Stomach (tissue), 4 donors: Measurements from ENCODE around the gene BCO1.

Source experiments
- CTCF ChIP-seq, 7 experiments: fragments of 450-650 bp in 4 of 7; fragments of 200-600 bp in 3 of 7; sonication (generic) in 3 of 7; IDR thresholded peaks; one replicate each; pipeline ENCODE4 v1.5.1; 2016 to 2019; ENCODE audit warnings: antibody characterized with exemption in 7 of 7, control low read depth in 2 of 7, mild to moderate bottlenecking in 1 of 7
- EP300 ChIP-seq: sonication (generic); formaldehyde crosslinking; IDR thresholded peaks from one replicate; pipeline ENCODE4 v1.6.1; 2017; ENCODE audit warnings: antibody characterized with exemption
- POLR2A ChIP-seq, 4 donors: fragments of 450-650 bp; IDR thresholded peaks; one replicate each; pipeline ENCODE4 v1.6.1; 2016; ENCODE audit warnings: antibody characterized with exemption in 4 of 4, control low read depth in 2 of 4, mild to moderate bottlenecking in 1 of 4, moderate library complexity in 1 of 4
- POLR2AphosphoS5 ChIP-seq, 3 donors: sonication (generic); formaldehyde crosslinking; IDR thresholded peaks; one replicate each; pipeline ENCODE4 v1.6.1; 2016; ENCODE audit warnings: antibody characterized with exemption in 3 of 3

GRCh38 chr16:81210807-81211206, 27.7 kb upstream of the BCO1 start:
- TF ChIP-seq CTCF (IDR thresholded peaks at IDR 0.05) (no peak), POLR2A (IDR thresholded peaks at IDR 0.05) (no peak), POLR2AphosphoS5 (IDR thresholded peaks at IDR 0.05) (no peak), EP300 (no peak)
